Kidney glomerular epithelial cell (primary cell): ENCODE measurements around the gene EYA2.
"Not testable (repeated sequence)": the region's sequence is repeated elsewhere in the genome, so short reads cannot be mapped to it uniquely, and the experiment has no call there.

Experiments used
- DNase-seq: peaks from one replicate; lab custom pipeline; 2025; lab: John Stamatoyannopoulos, UW

EYA2 gene

GRCh38 chr20:47175493-47175892 is 280.9 kb downstream of the EYA2 start:
- no peak for DNase-seq

- not testable (repeated sequence) for DNase-seq
These were observed 281.6 kb downstream of the EYA2 start for GRCh38 chr20:47176217-47176616.

DNA sequence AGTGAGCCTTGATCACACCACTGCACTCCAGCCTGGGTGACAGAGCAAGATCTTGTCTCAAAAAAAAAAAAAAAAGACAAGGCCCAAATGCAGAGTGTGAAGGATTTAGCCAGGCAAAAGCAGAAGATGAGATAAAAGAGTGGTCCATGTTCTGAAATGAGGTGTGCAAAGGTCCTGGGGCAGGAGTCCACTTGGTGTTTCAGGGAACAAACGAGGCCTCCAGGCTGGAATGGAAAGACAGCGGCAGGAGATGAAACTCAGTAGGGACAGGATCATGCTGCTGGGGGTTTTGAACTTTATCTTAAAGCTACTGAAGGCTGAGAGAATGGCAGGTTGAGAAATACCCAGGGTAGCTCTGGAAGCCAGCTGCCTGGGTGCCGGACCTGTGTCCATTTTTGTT is 283.6 kb downstream of the EYA2 start:
- no peak for DNase-seq

GRCh38 chr20:47178851-47179250 is 284.2 kb downstream of the EYA2 start:
- no peak for DNase-seq

DNA sequence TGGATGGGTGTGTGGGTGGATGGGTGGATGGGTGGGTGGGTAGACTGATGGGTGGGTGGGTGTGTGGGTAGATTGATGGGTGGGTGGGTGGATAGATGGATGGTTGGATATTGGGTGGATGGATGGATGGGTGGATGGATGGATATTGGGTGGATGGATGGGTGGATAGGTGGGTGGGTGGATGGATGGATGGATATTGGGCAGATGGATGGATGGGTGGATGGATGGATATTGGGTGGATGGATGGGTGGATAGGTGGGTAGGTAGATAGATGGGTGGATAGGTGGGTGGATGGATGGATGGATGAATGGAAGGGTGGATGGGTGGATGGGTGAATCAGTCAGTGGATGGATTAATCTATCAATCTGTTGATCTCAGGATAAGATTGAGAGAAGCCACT is 284.6 kb downstream of the EYA2 start:
- DNase-seq = no peak

GRCh38 chr20:47181056-47181862 is 286.6 kb downstream of the EYA2 start:
- DNase-seq = peak; percentile 70

DNA sequence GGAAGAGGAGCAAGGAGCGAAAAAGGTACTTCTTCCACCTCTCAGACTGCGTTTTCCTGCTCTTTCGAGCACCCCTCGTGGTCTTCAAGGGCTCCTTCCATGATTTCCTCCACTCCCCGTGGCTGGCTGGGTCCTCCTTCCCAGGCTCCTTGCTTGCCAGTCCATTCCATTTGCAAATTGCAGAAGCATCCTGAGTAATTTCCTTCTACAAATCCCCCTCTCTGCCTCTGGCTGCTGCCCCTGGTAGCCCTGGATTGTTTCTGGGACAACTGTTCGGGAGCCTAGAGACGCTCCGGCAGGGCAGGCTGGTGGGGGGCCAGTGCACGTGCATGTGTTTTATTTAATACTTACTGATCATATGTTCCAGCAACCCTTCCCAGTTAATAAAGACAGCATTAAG is 288.7 kb downstream of the EYA2 start:
- DNase-seq = no peak

- no peak for DNase-seq
These were observed 293.0 kb downstream of the EYA2 start for GRCh38 chr20:47187450-47188195.

- DNase-seq = no peak
These were observed 293.9 kb downstream of the EYA2 start for GRCh38 chr20:47188540-47188939.

DNA sequence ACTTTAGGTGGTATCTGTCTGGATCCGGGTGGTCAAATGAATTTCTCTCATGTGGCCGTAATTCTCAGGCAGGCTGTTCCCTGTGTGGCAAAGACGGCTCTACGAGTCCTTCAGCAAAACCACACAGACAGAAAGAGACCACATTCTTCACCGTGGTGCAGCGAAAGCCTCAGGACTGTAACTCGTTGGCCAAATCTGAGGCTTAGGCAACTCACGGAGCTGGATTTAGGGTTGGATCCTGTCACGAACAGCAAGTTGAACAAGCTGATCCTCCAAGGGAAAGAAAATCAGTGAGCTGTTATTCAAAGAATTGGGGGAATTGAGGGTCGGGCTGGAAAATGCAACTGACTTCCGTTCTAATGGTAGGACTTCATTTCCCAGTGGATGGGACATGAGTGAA is 294.4 kb downstream of the EYA2 start:
- no peak for DNase-seq

DNA sequence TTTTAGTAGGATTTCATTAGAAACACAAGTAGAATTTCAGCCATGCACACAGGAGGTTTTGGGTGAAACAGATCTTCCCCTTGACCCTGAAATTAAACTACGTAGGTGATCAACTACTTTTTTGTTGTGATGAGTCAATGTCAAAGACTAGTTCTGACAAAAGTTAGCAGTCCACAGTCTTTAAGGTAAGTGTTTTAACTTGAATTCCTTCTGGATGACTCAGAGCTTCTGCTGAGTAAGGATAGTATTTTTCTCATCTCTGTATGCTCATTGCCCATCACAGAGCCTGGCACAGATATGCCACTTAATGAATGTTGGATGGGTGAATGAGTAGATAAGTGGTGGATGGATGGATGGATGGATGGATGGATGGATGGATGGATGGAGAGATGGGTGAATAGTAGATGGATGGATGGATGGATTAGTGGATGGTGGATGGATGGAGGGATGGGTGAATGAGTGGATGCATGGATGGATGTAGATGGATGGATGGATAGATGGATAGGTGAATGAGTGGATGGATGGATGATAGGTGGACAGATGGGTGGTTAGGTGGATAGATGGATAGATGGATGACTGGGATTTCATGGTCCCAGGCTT is 296.5 kb downstream of the EYA2 start:
- DNase-seq = peak; percentile 60

- no peak for DNase-seq
These were observed 297.3 kb downstream of the EYA2 start for GRCh38 chr20:47191956-47192355.

DNA sequence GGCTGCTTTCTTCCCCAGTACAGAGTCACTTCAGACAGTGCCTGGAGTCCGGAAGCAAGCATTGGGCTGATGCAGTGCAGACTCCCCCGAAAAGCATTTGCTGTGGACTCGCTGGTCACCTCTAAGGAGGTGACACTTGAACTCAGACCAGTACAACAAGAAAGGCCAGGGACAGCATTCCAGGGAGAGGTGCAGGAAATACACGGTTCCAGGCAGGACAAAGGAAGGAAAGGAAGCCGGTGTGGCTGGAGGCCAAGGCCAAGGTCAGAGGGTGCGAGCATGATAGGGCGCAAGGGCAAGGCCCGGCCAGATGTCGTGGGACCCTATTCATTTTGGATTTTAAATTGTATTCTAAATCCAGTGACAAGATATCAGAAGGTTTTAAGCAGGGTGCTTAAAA is 300.9 kb downstream of the EYA2 start:
- no peak for DNase-seq

GRCh38 chr20:47196091-47197081 is 301.7 kb downstream of the EYA2 start:
- peak; percentile 36 for DNase-seq

DNA sequence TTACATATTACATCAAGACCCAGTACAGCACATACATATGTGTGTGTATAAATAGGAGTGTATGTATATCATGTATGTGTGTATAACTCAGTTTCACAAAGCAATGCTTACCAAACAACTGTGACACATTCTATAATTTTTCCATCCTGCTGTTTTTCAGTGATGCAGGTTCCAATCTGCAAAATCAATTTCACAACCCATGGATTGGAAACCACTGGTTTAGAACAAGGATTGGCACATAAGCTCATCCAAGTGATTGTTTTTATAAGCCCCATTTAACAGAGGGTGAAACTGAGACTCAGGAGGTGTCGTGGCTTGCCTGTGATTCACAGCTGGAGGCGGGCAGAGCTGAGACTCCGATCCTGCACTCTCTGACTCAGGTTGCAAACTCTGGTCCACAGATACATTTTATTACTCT is 303.6 kb downstream of the EYA2 start:
- DNase-seq = no peak

DNA sequence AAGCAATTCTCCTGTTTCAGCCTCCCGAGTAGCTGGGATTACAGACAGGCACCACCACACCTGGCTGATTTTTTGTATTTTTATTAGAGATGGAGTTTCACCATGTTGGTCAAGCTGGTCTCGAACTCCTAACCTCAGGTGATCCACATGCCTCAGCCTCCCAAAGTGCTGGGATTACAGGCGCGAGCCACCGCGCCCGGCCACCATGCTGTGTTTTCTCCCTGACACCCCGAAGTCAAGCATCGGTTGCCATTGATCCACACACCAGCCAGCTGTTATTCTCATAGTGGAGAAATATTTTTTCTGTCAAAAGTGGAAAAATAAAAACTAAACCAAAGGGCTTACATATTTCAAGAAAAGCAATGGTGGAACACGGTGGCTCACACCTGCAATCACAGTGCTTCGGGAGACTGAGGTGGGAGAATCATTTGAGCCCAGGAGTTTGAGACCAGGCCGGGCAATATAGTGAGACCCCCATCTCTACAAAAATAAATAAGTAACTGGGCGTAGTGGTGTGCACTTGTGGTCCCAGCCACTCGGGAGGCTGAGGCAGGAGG is 304.4 kb downstream of the EYA2 start:
- no peak for DNase-seq

DNA sequence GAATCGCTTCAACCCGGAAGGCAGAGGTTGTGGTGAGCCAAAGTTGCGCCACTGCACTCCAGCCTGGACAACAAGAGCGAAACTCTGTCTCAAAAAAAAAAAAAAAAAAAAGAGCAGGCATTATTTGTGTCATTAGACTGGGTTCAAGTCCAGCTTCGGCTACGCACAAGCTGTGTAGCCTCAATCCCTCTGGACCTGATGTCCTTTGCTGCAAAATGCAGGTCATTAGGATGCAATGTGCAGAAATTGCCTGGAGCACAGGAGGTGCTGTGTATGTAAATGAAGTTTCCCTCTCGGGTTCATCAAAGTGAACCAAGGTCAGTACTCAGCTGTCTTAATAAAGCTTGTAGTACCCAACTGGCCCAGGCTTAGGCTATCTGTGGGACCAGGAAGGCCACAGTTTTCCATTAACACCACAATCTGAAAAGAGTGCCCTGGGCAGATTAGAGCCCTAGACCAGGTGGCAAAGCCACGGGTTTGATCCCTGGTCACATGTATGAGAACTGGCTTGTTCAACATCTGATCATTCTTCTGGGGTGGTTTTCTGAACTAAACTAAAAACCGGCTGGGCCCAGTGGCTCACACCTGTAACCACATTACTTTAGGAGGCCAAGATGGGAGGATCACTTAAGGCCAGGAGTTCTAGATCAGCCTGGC is 306.6 kb downstream of the EYA2 start:
- DNase-seq = no peak

- DNase-seq = no peak
These were observed 308.4 kb downstream of the EYA2 start for GRCh38 chr20:47202733-47203667.

DNA sequence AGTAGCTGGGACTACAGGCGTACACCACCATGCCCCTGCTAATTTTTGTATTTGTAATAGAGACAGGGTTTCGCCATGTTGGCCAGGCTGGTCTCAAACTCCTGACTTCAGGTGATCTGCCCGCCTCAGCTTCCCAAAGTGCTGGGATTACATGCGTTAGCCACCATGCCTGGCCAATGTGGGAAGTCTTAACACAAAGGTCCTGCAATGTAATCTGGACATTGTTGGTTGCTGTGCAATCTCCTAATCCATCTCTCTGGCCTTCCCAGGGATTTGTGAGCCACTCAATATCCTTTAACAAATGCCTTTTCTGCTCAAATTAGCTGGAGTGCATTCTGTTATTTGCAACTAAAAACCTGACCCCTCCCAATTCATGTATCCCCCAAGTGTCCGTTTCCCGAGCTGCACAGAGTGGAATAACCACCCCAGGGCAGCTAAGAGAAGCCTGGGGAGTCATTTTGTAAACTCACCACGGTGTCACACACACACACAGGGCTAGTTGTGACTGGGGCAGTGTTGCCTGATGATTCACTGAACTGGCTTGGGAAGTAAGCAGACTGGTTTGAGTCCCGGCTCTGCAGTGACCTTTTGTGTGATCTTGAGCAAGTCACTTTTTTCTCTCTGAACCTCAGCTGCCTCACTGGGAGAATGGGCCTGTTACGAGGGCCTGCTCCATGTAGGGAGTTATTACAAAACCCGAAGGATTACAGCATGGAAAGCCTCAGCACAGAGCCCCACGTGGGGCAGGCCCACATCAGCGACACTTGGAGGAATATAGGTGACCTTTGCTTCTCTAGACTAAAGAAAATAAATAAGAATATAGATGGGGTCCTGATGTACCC is 309.6 kb downstream of the EYA2 start:
- no peak for DNase-seq
